GM12878 (cell line): ENCODE measurements around the gene RAPGEF6. TPM values are rescaled to one million over a fixed set of nuclear protein-coding genes. Genes with fewer than 3 reads are reported as not detected.

Experiments used
- ATAC-seq: fragments of 200-7000 bp; cut with Tn5 transposase; 3 replicates; pipeline ENCODE4 v1.9.1; 2020; ENCODE audit warnings: mild to moderate bottlenecking, moderate library complexity
- BruUV-seq: library from RNA; stranded (reverse); fragments of 400-500 nt; replicated peaks from 2 replicates; lab custom pipeline; 2021; lab: Mats Ljungman, UMichigan
- CTCF ChIA-PET: fragments of 300-600 bp; sonication (Branson Sonifier 250); formaldehyde crosslinking; extraction: SDS; loops from one replicate; lab custom pipeline; 2021; ENCODE audit warnings: inconsistent platforms; lab: Yijun Ruan, JAX
- POLR2A ChIA-PET: fragments of 350-600 bp; formaldehyde crosslinking; extraction: SDS; loops from one replicate; lab custom pipeline; 2021; ENCODE audit warnings: inconsistent platforms; lab: Charles Lee
- RAD21 ChIA-PET: fragments of 300-600 bp; sonication (Branson Sonifier 250); formaldehyde crosslinking; loops from one replicate; lab custom pipeline; 2023; ENCODE audit warnings: antibody characterized with exemption; ENCODE audit not compliant: unreplicated experiment; lab: Charles Lee
- SMC1A ChIA-PET: fragments of 300-600 bp; sonication (Branson Sonifier 250); formaldehyde crosslinking; loops from one replicate; lab custom pipeline; 2023; ENCODE audit not compliant: unreplicated experiment, uncharacterized antibody; lab: Charles Lee
- DNase-seq: peaks from one replicate; pipeline ENCODE4 v3.0.0-alpha.2; 2011; ENCODE audit warnings: low read depth, low spot score
- FAIRE-seq: peaks from 3 replicates; lab custom pipeline; 2011; peaks lifted over from hg19 to GRCh38; lab: Jason Lieb, UNC
- H2AFZ ChIP-seq: 2 replicates; pipeline ENCODE4 v1.6.0; 2011; ENCODE audit warnings: low read depth, low read length, control low read depth; ENCODE audit not compliant: control insufficient read depth
- H3K27ac ChIP-seq: 2 replicates; pipeline ENCODE4 v1.5.1; 2011; ENCODE audit warnings: control low read depth; ENCODE audit not compliant: control insufficient read depth, insufficient read depth
- H3K27me3 ChIP-seq, 2 experiments: replicated peaks in 1 of 2; 2 replicates each; pipeline versions ENCODE4 v1.6.0 to v1.6.1; 2011; ENCODE audit warnings: low read length in 1 of 2; ENCODE audit not compliant: control insufficient read depth in 2 of 2, insufficient read depth in 2 of 2
- H3K36me3 ChIP-seq, 2 experiments: 2 replicates each; pipeline ENCODE4 v1.5.1; 2011; ENCODE audit warnings: low read length in 1 of 2; ENCODE audit not compliant: control insufficient read depth in 2 of 2, insufficient read depth in 2 of 2
- H3K4me1 ChIP-seq: 2 replicates; pipeline ENCODE4 v1.6.1; 2011; ENCODE audit warnings: mild to moderate bottlenecking, low read length, moderate library complexity, mixed read lengths; ENCODE audit not compliant: control insufficient read depth, insufficient read depth
- H3K4me2 ChIP-seq: 2 replicates; pipeline ENCODE4 v1.6.0; 2011; ENCODE audit warnings: control low read depth; ENCODE audit not compliant: control insufficient read depth, insufficient read depth
- H3K4me3 ChIP-seq: fragments of 200-600 bp; sonication (generic); 2 replicates; pipeline ENCODE4 v1.5.1; 2016
- H3K79me2 ChIP-seq: 2 replicates; pipeline ENCODE4 v1.6.0; 2011; ENCODE audit warnings: low read length; ENCODE audit not compliant: control insufficient read depth, insufficient read depth
- H3K9ac ChIP-seq: 2 replicates; pipeline ENCODE4 v1.8.0; 2011; ENCODE audit warnings: low read length, control low read depth, mixed read lengths; ENCODE audit not compliant: control insufficient read depth, insufficient read depth
- H3K9me3 ChIP-seq: replicated peaks from 3 replicates; pipeline ENCODE4 v1.5.1; 2011; ENCODE audit warnings: mild to moderate bottlenecking, low read length; ENCODE audit not compliant: control insufficient read depth, insufficient read depth
- H4K20me1 ChIP-seq: 2 replicates; pipeline ENCODE4 v1.6.0; 2011; ENCODE audit not compliant: control insufficient read depth, insufficient read depth
- REST ChIP-seq: IDR thresholded peaks from 2 replicates; pipeline ENCODE4 v1.6.1; 2012; ENCODE audit warnings: mild to moderate bottlenecking, low read depth, low read length
- SPI1 ChIP-seq: IDR thresholded peaks from 2 replicates; pipeline ENCODE4 v1.6.1; 2011; ENCODE audit warnings: low read depth, mild to moderate bottlenecking, low read length, moderate library complexity, borderline replicate concordance; ENCODE audit not compliant: insufficient read depth
- TCF12 ChIP-seq: IDR thresholded peaks from 2 replicates; pipeline ENCODE4 v1.6.1; 2011; ENCODE audit warnings: low read depth, mild to moderate bottlenecking, low read length
- ZBED1 ChIP-seq: IDR thresholded peaks from 2 replicates; pipeline ENCODE4 v1.6.1; 2016; ENCODE audit warnings: borderline replicate concordance
- in situ Hi-C: fragments of 300-500 bp; cut with MboI; formaldehyde crosslinking; loops from 9 replicates; pipeline ENCODE4 v1.14.3; 2018; ENCODE audit warnings: mixed read lengths
- intact Hi-C: fragments of 100-400 bp; cut with micrococcal nuclease; formaldehyde crosslinking; loops from one replicate; pipeline ENCODE4 v1.14.2; 2022; ENCODE audit not compliant: unreplicated experiment
- polyA plus RNA-seq, 11 experiments: library from polyadenylated mRNA; depleted of rRNA in 4 of 11; unstranded in 6 of 11; stranded (reverse) in 5 of 11; fragments of >200 nt; fragmentation: Nextera tagmentation in 4 of 11; fragmentation: Illumina TruSeq in 1 of 11; extraction: Ambion mirVana in 4 of 11; extraction: Trizol in 1 of 11; gene quantifications; 1 replicate in 1 of 11; 2 replicates in 10 of 11; pipeline versions ENCODE4 v1.2.1 to v1.2.3, GENCODE V29; 2011 to 2016; ENCODE audit warnings: inconsistent platforms in 2 of 11, missing spikeins in 2 of 11, low read depth in 1 of 11
- total RNA-seq, 4 experiments: library from RNA; depleted of rRNA in 3 of 4; stranded (reverse); fragments of >200 nt in 3 of 4; fragmentation: Illumina TruSeq in 1 of 4; extraction: Trizol in 1 of 4; gene quantifications; 2 replicates each; pipeline versions ENCODE4 v1.2.1 to v1.2.3, GENCODE V29; 2013 to 2021

RAPGEF6 gene
- total and polyA plus RNA-seq, 10 of the 15 experiments (the other 5 are each of a cell fraction or from before 2014, with no cell fraction given) = 2.9 to 24.0 (median 14.2) TPM

DNA sequence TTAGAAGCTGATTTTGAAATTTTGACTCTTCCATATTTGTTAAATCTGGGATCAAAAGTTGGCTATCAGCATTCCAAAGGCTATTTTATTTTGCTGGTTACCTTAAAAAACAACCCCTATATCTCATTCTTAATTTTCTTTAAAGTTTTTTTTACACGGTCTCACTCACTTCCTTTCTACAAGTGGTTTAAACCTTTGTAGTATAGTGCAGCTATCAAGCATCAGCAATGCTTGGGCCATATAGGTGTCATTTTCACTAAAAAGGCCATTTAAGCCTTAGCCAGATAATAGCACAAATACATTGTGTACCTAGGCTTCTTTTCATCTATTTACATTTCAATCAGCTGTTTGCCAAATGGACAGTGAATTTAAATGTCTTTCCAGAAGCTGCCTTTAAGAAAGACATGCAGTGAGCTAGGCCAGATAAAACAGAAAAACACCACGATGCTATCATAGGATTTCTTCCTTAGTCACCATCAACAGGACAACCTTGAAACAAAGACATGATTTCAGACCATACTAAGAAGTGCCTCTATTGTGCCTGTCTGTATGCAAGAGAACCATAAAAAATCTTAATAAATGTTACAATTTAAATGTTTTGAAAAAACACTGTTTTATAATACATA, 104.2 kb downstream of the RAPGEF6 start (continued):
- TF ChIP-seq TCF12 (no peak), REST (no peak)

- intact Hi-C loops = no loop called here
- in situ Hi-C loops = no loop called here
- Histone ChIP-seq H3K36me3 (no peaks in the 10 kb centered on the region; a peak in 1 of 4 replicates), H3K4me3 (no peak overlapping the region), H4K20me1 (no peaks in the 10 kb centered on the region), H3K9me3 (no peaks in the 10 kb centered on the region), H3K4me1 (no peaks in the 10 kb centered on the region), H3K79me2 (no peaks in the 10 kb centered on the region; the same call in none of the 2 replicates), H3K27me3 (no peaks in the 10 kb centered on the region), H3K27ac (no peak overlapping the region), H3K4me2 (no peak overlapping the region), H3K9ac (no peak overlapping the region), H2AFZ (no peak overlapping the region)
- SMC1A ChIA-PET = interaction anchor here (0.5 to 1.4 kb wide), 3 partner anchors 13 to 266 kb away, joined by 3 to 5 read pairs (median 3); no protein-coding TSS in a partner anchor
- RAD21 ChIA-PET = interaction anchor here (0.6 to 0.9 kb wide), 3 partner anchors 12 to 143 kb away, joined by 3 to 4 read pairs (median 3); no protein-coding TSS in a partner anchor
- no peak for FAIRE-seq
- peak; percentile 67 for ATAC-seq
- TF ChIP-seq ZBED1 (no peak), SPI1 (peak; percentile 47; the same call in 1 of the 2 replicates)
- CTCF ChIA-PET = no interaction called here
- no peak for DNase-seq
- POLR2A ChIA-PET = interaction anchor here (0.6 to 1.1 kb wide), 4 partner anchors 18 to 375 kb away, joined by 3 to 5 read pairs (median 4); no protein-coding TSS in a partner anchor
- BruUV-seq = no TSS peak
Observed at GRCh38 chr5:131528682-131529081, 106.3 kb downstream of the RAPGEF6 start.
